ENCODE results near the gene CRADD. TPM values are rescaled to one million over a fixed set of nuclear protein-coding genes. Genes with fewer than 3 reads are reported as not detected.

CRADD gene
- total and polyA plus RNA-seq, 2 experiments from 2014 or later, result 18.6 to 21.5 TPM

DNA sequence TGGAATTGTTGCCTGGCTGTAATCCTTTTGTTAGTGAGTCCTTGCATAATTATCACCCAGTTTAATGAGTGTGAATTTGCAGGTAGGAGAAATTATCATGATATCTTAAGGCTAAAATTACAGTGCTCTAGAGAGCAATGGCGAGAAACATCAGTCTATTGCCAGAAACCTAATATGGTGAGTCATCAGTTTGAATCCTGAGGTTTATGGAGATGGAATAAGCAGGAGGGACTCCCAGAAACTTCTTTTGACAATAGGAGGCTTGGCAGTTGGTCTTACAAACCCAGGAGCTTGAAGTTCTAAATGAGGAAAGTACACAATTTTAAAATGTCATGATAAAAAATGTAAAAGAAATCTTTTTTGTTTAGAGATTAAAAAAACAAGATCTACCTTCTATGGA, 31.5 kb upstream of the CRADD start:
- in situ Hi-C loops (cut with MboI), result no loop called here
- no peak overlapping the region for H3K9ac ChIP-seq
- H3K27me3 ChIP-seq (replicated peaks; ENCODE audit: insufficient read depth), result no peaks in the 10 kb centered on the region
- no peak for TF ChIP-seq EZH2phosphoT487 (IDR thresholded peaks at IDR 0.05; ENCODE audit: insufficient read depth, low read depth)
- TF ChIP-seq EZH2 (IDR thresholded peaks at IDR 0.05; ENCODE audit: insufficient read depth, poor library complexity, severe bottlenecking), result no peak
- no peaks in the 10 kb centered on the region for H3K9me3 ChIP-seq (ENCODE audit: low read depth)
- H3K9me2 ChIP-seq (ENCODE audit: insufficient read depth), result no peaks in the 10 kb centered on the region
- WGBS, 2 experiments (ENCODE audit: low coverage in 1 of 2, low lambda C conversion rate in 2 of 2, missing lambda C conversion rate in 2 of 2), result 10 to 11% methylated on average over 1 of the region's 1 CpG
- no peak overlapping the region for H3K27ac ChIP-seq
- no peak overlapping the region for H3K4me2 ChIP-seq (ENCODE audit: unreplicated experiment)
- H2AFZ ChIP-seq, result no peak overlapping the region
- H3F3A ChIP-seq (ENCODE audit: insufficient read depth), result 0 out of 2 replicates have a peak, but pooled peaks cover 4% of the 10 kb centered on the region
- no peaks in the 10 kb centered on the region for H4K20me1 ChIP-seq (ENCODE audit: insufficient read depth)
- DNase-seq, result peak; percentile 60
- no peaks in the 10 kb centered on the region for H3K79me2 ChIP-seq (ENCODE audit: insufficient read depth)
- 0 out of 2 replicates have a peak, but pooled peaks cover 5% of the 10 kb centered on the region for H3K4me1 ChIP-seq (ENCODE audit: insufficient read depth)
- no peaks in the 10 kb centered on the region for H3K36me3 ChIP-seq (ENCODE audit: low read depth)
- H3K4me3 ChIP-seq, result no peak overlapping the region

DNA sequence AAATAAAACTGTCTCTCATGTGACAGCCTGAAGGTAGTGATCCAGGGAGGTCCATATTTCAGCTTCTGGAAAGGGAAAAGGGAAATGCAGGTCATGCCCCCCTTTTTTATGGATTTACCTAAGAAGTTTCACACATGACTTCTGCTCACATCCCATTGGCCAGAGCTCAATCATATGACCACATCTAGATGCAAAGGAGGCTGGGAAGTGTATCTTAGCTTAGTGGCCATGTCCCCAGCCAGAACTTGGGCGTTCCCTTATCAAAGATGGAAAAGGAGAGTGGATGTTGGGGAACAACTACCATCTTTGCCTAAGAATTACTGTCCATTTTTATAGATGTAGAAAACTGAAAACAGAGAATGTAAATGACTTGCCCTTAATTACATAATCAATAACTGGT, 26.5 kb upstream of the CRADD start:
- no peak for DNase-seq
- H3K9me2 ChIP-seq (ENCODE audit: insufficient read depth), result no peaks in the 10 kb centered on the region
- H3K4me1 ChIP-seq (ENCODE audit: insufficient read depth), result 0 out of 2 replicates have a peak, but pooled peaks cover 3% of the 10 kb centered on the region
- no peak overlapping the region for H2AFZ ChIP-seq
- H3K4me3 ChIP-seq, result no peak overlapping the region
- WGBS, 2 experiments (ENCODE audit: low coverage in 1 of 2, low lambda C conversion rate in 2 of 2, missing lambda C conversion rate in 2 of 2), result 82 to 89% methylated on average over 1 of the region's 1 CpG
- no peak overlapping the region for H3K27ac ChIP-seq
- H3K9me3 ChIP-seq (ENCODE audit: low read depth), result no peaks in the 10 kb centered on the region
- no peak overlapping the region for H3K9ac ChIP-seq
- TF ChIP-seq EZH2 (IDR thresholded peaks at IDR 0.05; ENCODE audit: insufficient read depth, poor library complexity, severe bottlenecking) (no peak), EZH2phosphoT487 (IDR thresholded peaks at IDR 0.05; ENCODE audit: insufficient read depth, low read depth) (no peak)
- no peaks in the 10 kb centered on the region for H3F3A ChIP-seq (ENCODE audit: insufficient read depth)
- H4K20me1 ChIP-seq (ENCODE audit: insufficient read depth), result no peaks in the 10 kb centered on the region
- in situ Hi-C loops (cut with MboI), result no loop called here
- no peaks in the 10 kb centered on the region for H3K27me3 ChIP-seq (replicated peaks; ENCODE audit: insufficient read depth)
- H3K79me2 ChIP-seq (ENCODE audit: insufficient read depth), result no peaks in the 10 kb centered on the region
- no peaks in the 10 kb centered on the region for H3K36me3 ChIP-seq (ENCODE audit: low read depth)
- H3K4me2 ChIP-seq (ENCODE audit: unreplicated experiment), result no peak overlapping the region

DNA sequence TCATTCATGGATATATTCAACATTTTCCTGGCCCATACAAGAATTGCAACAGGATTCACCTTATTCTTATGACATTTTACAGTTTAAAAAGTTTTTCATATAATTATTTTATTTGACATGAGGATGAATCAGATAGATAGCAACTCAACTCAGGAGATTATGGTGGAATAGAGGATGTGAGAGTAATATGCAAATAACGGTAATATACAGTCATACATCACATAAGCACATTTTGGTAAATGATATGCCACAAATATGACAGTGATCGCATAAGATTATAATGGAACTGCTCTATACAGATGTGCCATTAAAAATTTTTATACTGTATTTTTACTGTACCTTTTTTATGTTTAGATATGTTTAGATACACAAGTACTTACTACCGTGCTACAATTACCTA, 24.1 kb upstream of the CRADD start:
- no peak for DNase-seq
- Histone ChIP-seq H2AFZ (no peak overlapping the region), H3K4me1 (ENCODE audit: insufficient read depth) (no peaks in the 10 kb centered on the region), H4K20me1 (ENCODE audit: insufficient read depth) (no peaks in the 10 kb centered on the region), H3F3A (ENCODE audit: insufficient read depth) (no peaks in the 10 kb centered on the region), H3K79me2 (ENCODE audit: insufficient read depth) (no peaks in the 10 kb centered on the region), H3K36me3 (ENCODE audit: low read depth) (no peaks in the 10 kb centered on the region), H3K4me3 (no peak overlapping the region), H3K9me3 (ENCODE audit: low read depth) (no peaks in the 10 kb centered on the region), H3K27me3 (replicated peaks; ENCODE audit: insufficient read depth) (no peaks in the 10 kb centered on the region), H3K9ac (no peak overlapping the region), H3K9me2 (ENCODE audit: insufficient read depth) (no peaks in the 10 kb centered on the region), H3K4me2 (ENCODE audit: unreplicated experiment) (no peak overlapping the region), H3K27ac (no peak overlapping the region)
- TF ChIP-seq EZH2 (IDR thresholded peaks at IDR 0.05; ENCODE audit: insufficient read depth, poor library complexity, severe bottlenecking), result no peak
- TF ChIP-seq EZH2phosphoT487 (IDR thresholded peaks at IDR 0.05; ENCODE audit: insufficient read depth, low read depth), result no peak
- in situ Hi-C loops (cut with MboI), result no loop called here
- WGBS, 2 experiments (ENCODE audit: low coverage in 1 of 2, low lambda C conversion rate in 2 of 2, missing lambda C conversion rate in 2 of 2), result 98 to 99% methylated on average over 3 of the region's 3 CpGs

DNA sequence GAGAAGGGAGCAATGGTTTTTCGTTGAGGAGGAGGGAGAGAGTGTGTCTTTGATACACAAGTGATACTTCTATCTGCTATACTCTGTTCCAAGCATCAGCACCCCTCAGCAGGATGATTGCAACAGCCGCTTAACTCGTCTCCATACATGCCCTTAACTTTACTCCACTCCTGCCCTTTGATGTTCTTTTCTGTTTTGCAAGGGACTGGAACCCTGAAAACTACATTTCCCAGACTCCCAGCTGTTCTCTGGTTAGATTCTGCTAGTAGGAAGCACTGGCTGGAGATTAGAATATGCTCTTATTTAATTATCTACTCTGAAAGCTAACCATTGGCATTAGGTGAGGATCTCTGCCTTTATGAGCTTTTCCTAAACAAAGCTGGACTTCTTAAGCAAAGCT, 23.5 kb upstream of the CRADD start:
- in situ Hi-C loops (cut with MboI), result no loop called here

DNA sequence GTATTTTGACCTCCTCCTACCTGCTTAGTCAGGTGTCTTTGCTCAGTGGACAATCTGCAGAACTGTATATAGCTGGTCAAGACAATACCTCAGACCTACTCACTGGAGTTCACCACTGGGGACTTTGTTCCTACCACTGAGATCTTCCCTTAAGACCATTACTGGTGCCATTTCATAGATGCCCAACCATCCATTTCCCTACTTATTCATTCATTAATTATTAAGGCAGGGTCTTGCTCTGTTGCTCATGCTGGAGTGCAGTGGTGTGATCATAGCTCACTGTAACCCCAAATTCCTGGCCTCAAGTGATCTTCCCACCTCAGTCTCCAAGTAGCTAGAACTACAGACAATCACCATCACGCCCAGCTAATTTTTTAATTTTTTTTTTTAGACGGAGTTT, 22.8 kb upstream of the CRADD start:
- H4K20me1 ChIP-seq (ENCODE audit: insufficient read depth), result no peaks in the 10 kb centered on the region
- H3K27ac ChIP-seq, result no peak overlapping the region
- 63 to 64% methylated on average over 2 of the region's 2 CpGs for WGBS, 2 experiments (ENCODE audit: low coverage in 1 of 2, low lambda C conversion rate in 2 of 2, missing lambda C conversion rate in 2 of 2)

More for the DNA sequence above, 23.5 kb upstream of the CRADD start:
- H3K27me3 ChIP-seq (replicated peaks; ENCODE audit: insufficient read depth), result no peaks in the 10 kb centered on the region
- no peak overlapping the region for H3K4me2 ChIP-seq (ENCODE audit: unreplicated experiment)
- no peaks in the 10 kb centered on the region for H3K4me1 ChIP-seq (ENCODE audit: insufficient read depth)
- no peaks in the 10 kb centered on the region for H3K79me2 ChIP-seq (ENCODE audit: insufficient read depth)
- no peaks in the 10 kb centered on the region for H3K36me3 ChIP-seq (ENCODE audit: low read depth)
- H2AFZ ChIP-seq, result no peak overlapping the region
- H3K9me3 ChIP-seq (ENCODE audit: low read depth), result no peaks in the 10 kb centered on the region
- H4K20me1 ChIP-seq (ENCODE audit: insufficient read depth), result no peaks in the 10 kb centered on the region
- no peaks in the 10 kb centered on the region for H3F3A ChIP-seq (ENCODE audit: insufficient read depth)
- whole genome bisulfite sequencing, 2 experiments (ENCODE audit: low coverage in 1 of 2, low lambda C conversion rate in 2 of 2, missing lambda C conversion rate in 2 of 2), result 76 to 83% methylated on average over 3 of the region's 3 CpGs
- no peaks in the 10 kb centered on the region for H3K9me2 ChIP-seq (ENCODE audit: insufficient read depth)
- DNase-seq, result no peak
- H3K9ac ChIP-seq, result no peak overlapping the region
- no peak overlapping the region for H3K4me3 ChIP-seq
- no peak overlapping the region for H3K27ac ChIP-seq
- TF ChIP-seq EZH2phosphoT487 (IDR thresholded peaks at IDR 0.05; ENCODE audit: insufficient read depth, low read depth) (no peak), EZH2 (IDR thresholded peaks at IDR 0.05; ENCODE audit: insufficient read depth, poor library complexity, severe bottlenecking) (no peak)

More for the DNA sequence above, 22.8 kb upstream of the CRADD start:
- no peak overlapping the region for H3K4me2 ChIP-seq (ENCODE audit: unreplicated experiment)
- no peak for DNase-seq
- no peak overlapping the region for H2AFZ ChIP-seq
- H3K36me3 ChIP-seq (ENCODE audit: low read depth), result no peaks in the 10 kb centered on the region
- no peaks in the 10 kb centered on the region for H3F3A ChIP-seq (ENCODE audit: insufficient read depth)
- in situ Hi-C loops (cut with MboI), result no loop called here
- no peaks in the 10 kb centered on the region for H3K79me2 ChIP-seq (ENCODE audit: insufficient read depth)
- H3K9me2 ChIP-seq (ENCODE audit: insufficient read depth), result no peaks in the 10 kb centered on the region
- no peaks in the 10 kb centered on the region for H3K4me1 ChIP-seq (ENCODE audit: insufficient read depth)
- no peak for TF ChIP-seq EZH2 (IDR thresholded peaks at IDR 0.05; ENCODE audit: insufficient read depth, poor library complexity, severe bottlenecking)
- H3K9ac ChIP-seq, result no peak overlapping the region
- no peaks in the 10 kb centered on the region for H3K9me3 ChIP-seq (ENCODE audit: low read depth)
- H3K4me3 ChIP-seq, result no peak overlapping the region
- H3K27me3 ChIP-seq (replicated peaks; ENCODE audit: insufficient read depth), result no peaks in the 10 kb centered on the region

Data from GM23248 (cell line).